EL (cell line): ENCODE results near the gene PALD1.
"Not testable (repeated sequence)": the region's sequence is repeated elsewhere in the genome, so short reads cannot be mapped to it uniquely, and the experiment has no call there.

Experiments used
- DNase-seq: peaks from one replicate; pipeline ENCODE4 v3.0.0-alpha.2; 2016

The PALD1 gene

GRCh38 chr10:70575874-70576802 lies 97.6 kb downstream of the PALD1 start:
- DNase-seq: peak; percentile 69

GRCh38 chr10:70576803-70577517 lies 98.4 kb downstream of the PALD1 start:
- peak; percentile 40 for DNase-seq

- DNase-seq: peak; percentile 70
Measured at GRCh38 chr10:70578371-70578947, 99.9 kb downstream of the PALD1 start.

- DNase-seq: peak; percentile 14
Measured at GRCh38 chr10:70579234-70580002, 100.9 kb downstream of the PALD1 start.

- DNase-seq: not testable (repeated sequence)
Measured at GRCh38 chr10:70581176-70581575, 102.6 kb downstream of the PALD1 start.

- DNase-seq: no peak
Measured at GRCh38 chr10:70582793-70583668, 104.5 kb downstream of the PALD1 start.

GRCh38 chr10:70583669-70584037 lies 105.1 kb downstream of the PALD1 start:
- DNase-seq: no peak

GRCh38 chr10:70584366-70584765 lies 105.8 kb downstream of the PALD1 start:
- no peak for DNase-seq

GRCh38 chr10:70584909-70585544 lies 106.5 kb downstream of the PALD1 start:
- DNase-seq: no peak

GRCh38 chr10:70585578-70586169 lies 107.1 kb downstream of the PALD1 start:
- no peak for DNase-seq

GRCh38 chr10:70586348-70586930 lies 107.9 kb downstream of the PALD1 start:
- DNase-seq: no peak

- DNase-seq: no peak
Measured at GRCh38 chr10:70587045-70587658, 108.6 kb downstream of the PALD1 start.

- no peak for DNase-seq
Measured at GRCh38 chr10:70588255-70588654, 109.7 kb downstream of the PALD1 start.

- DNase-seq: no peak
Measured at GRCh38 chr10:70588859-70589570, 110.4 kb downstream of the PALD1 start.

GRCh38 chr10:70589762-70590654 lies 111.4 kb downstream of the PALD1 start:
- peak; percentile 17 for DNase-seq

GRCh38 chr10:70590655-70591416 lies 112.3 kb downstream of the PALD1 start:
- DNase-seq: no peak

- DNase-seq: no peak
Measured at GRCh38 chr10:70592186-70592735, 113.7 kb downstream of the PALD1 start.
